ENCODE data around the gene TPRKB.
A peak's percentile ranks its signal among the peaks of the same experiment; 100 is the strongest.
"Not testable (repeated sequence)": the region's sequence is repeated elsewhere in the genome, so short reads cannot be mapped to it uniquely, and the experiment has no call there.

TPRKB gene

DNA sequence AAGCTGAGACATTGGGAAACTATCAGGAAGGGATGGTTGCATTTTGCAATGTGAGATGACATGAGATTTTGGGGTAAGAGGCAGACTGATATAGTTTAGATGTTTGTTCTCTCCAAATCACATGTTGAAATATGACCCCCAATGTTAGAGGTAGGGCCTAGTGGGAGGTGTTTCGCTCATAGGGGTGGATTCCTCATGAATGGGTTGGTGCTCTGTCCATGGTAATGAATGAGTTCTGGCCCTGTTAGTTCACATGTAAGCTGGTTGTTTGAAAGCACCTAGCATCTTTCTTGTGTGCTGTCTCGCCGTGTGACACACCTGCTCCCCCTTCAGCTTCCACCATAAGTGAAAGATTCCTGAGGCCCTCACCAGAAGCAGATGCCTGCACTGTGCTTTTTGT is 37.7 kb downstream of the TPRKB start:
- DNase-seq: no peak

DNA sequence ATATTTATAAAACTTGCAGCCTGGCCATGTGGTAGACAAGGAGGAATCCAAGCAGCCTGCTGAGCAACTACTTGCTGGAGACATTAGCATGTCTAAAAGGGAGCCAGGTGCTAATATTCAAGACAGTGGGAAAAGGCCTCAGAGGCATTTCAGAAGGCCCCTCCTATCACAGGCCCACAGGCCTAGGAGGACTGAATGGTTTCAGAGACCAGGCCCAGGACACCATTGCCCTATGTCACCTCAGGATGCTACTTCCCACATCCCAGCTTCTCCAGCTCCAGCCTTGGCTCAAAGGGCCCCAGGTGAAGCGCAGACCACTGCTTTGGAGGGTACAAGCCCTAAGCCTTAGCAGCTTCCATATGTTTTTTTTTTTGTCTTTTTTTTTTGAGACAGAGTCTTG is 39.0 kb downstream of the TPRKB start:
- no peak for DNase-seq

DNA sequence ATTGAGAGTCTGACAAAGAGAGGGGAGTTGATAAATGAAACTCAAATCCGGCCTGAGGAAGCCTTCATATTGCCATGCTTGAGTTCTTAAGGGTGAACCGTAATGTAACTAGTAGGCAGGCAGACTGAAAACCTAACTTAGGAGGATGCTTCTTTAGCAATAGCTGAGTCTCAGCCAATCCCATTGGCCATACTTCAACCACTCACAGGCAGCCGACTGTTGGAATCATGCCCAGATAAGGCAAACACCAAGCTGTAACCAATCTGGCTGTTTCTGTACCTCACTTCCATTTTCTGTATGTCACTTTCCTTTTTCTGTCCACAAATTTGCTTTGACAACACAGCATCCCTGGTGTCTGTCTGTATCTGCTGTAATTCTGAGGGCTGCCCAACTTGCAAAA is 39.5 kb downstream of the TPRKB start:
- no peak for DNase-seq

DNA sequence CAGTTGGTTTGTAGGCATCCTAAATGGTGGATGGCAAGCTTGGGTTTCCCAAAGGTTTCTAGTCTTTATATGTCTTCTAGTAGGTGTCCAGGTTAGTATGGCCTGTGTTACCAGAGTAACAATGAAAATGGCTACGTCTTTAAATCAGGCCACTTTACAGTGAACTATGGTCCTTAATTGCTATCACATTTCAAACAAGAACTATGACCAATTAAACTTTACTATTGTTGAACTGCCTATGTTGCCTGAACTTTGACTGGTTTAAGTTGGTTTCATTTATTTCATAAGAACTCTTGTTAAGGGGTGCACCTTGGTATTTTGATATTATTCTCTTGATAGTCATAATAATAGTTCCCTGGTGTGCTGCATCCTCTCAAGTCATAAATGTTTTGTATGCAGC is 40.2 kb downstream of the TPRKB start:
- not testable (repeated sequence) for DNase-seq

DNA sequence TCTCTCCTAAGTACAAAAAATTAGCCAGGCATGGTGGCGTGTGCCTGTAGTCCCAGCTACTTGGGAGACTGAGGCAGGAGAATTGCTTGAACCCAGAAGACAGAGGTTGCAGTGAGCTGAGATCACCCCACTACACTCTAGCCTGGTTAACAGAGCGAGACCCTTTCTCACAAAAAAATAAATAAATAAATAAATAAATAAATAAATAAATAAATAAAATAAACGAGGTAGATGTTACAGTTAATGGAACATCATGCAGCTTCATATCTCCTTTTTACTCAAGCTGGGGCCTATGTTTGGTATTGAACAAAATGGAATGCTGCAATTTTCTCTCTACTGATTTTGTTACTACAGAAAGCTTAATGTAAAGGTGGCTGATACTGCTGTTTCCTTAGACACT is 40.6 kb downstream of the TPRKB start:
- DNase-seq: not testable (repeated sequence)

DNA sequence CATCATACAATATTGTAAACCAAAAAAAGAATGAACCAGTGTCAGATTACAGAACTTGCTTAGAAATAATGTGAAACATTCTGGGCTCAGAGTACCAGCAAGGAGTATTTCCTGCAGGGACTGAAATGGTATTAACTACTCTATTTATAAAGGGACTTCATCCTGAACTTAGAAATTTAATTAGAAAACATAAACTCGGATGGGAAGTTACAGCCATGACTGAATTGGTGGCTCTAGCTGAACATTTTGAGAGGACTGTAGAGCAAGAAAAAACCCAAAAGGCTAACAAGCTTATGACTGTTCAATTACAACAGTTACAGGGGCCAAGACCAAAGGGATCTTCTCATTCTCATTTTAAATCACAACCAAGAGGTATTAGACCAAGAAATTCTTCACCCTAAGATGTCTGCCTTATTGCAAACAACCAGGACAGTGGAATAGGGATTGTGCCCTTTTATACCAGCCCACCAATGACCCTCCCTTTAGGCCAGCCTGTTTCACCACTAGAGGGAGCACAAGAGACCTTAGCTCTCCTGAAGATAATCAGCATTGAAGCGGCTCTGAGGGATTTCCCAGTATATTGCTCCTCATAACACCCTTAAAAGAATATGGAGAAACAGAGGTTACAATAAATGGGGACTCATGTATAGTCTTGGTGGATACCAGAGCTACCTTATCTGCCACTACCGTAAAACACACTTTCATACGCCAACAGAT is 46.6 kb downstream of the TPRKB start:
- DNase-seq: peak; percentile 21 to 38

DNA sequence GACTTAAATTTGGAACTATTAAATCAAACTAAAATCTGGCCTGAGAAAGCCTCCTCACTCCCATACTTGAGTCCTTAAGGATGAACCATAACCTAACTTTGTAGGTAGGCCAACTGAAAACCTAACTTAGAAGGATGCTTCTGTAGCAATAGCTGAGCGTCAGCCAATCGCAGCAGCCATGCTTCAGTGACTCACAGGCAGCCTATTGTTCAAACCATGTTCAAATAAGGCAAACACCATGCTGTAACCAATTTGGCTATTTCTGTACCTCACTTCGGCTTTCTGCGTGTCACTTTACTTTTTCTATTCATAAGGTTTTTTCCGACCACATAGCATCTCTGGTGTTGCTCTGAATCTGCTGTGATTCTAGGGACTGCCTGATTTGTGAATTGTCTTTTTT is 48.7 kb downstream of the TPRKB start:
- not testable (repeated sequence) for DNase-seq

DNA sequence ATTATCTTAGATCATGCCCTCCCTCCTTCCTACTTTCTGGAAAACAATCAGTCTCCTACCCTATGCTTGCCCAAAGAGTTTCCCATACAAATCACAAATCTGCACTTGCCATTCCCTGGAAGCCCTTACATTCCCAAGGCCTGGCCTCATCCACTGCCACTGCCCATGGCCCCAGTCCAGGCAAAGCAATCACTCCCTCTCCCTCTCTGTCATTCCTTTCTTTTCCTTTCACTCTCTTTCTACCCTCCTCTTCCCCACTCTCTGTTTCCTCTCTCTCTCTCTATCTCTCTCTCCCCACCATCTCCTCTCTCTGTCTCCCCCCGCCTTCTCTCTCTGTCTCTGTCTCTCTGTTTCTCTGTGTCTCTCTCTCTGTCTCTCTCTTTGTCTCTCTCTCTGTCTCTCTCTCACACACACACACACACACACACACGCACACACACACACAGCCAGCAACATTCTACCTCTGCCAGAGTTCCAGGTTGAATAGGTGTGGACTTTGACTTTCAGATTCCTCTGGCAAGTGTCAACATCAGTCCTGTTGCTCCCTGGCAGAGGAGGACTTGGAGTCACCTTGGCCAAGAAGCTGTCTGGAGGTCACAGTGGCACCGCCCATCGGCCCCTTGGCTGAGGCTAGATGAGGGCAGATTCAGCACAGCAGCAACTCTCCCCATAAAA is 51.2 kb downstream of the TPRKB start:
- DNase-seq: no peak

DNA sequence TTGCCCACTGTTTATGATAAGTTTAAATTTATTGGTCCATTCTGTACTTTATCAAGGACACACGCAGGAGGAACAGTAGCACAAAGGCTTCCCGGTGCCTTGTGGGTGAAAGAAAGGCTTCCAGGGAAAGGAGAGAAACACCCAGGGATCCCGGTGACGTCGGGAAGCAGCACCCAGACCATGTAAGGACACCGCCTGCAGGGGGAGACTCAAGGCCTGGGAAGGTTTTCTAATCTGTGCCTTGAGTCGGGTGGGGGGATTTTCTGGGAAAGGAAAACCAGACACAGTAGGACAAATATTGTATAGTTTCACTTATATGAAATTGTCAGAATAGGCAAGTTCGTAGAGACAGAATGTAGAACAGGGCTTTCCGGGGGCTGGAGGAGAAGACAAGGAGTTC is 52.2 kb downstream of the TPRKB start:
- not testable (repeated sequence) for DNase-seq

DNA sequence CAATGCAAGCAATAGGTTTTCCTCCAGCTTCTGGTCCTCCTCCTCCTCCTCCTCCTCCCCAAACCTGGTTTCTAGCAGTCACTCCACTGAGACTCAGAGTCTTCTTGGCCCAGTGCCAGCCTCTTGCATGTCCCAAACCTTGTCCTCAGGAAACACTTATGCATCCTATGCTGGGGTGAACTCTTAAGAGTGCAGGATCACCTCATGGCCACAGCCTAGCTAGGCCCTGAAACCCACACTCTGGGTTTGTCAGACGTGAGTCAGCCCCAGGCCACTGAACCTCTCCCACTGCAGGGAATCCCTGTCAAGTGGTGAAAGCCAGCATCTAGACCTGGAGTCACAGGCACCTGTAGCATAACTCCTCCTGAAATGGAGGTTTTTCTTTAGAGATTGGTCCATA is 52.8 kb downstream of the TPRKB start:
- not testable (repeated sequence) for DNase-seq

DNA sequence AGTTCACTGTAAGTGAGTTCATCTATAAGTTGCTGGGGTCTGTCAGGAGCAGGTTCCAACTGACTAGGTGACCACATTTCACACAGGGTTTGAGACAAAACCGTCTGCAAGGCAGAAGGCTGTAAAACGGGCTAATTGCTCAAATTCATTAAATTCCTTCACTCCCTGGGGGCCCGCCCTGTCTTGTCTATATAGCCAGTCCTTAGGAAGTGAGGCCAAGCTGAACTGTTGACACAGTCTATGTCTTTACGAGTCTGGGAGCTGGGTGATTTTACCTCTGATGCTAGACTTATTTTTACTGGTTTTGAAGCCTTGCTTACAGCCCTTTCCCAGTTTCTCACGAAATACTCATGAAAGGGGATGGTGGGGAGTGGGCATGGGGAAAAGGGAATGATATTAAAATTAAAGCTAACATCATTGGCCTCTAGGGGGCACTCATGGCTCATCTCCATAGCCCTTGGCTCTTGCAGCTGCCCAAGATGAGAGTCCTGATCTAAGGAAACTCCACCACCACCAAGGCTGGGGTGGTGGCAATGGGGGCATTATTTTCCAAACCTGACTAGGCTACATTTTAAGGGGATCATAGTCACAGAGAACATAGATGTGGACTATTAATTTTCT is 57.1 kb downstream of the TPRKB start:
- peak; percentile 50 to 51 for DNase-seq
